ENCODE results near the gene TMEM245. TPM values are rescaled to one million over a fixed set of nuclear protein-coding genes. Genes with fewer than 3 reads are reported as not detected.

Gene TMEM245
- total and polyA plus RNA-seq, 10 of the 15 experiments (the other 5 are each of a cell fraction or from before 2014, with no cell fraction given), result 7.4 to 36.1 (median 19.0) TPM

- no peak overlapping the region for H3K9ac ChIP-seq (ENCODE audit: control insufficient read depth, insufficient read depth, low read length)
- WGBS (ENCODE audit: insufficient coverage, insufficient replicate concordance, low lambda C conversion rate, missing lambda C conversion rate), result 98% methylated on average over 2 of the region's 2 CpGs
- ChIA-PET SMC1A (ENCODE audit: uncharacterized antibody, unreplicated experiment) (no interaction called here), CTCF (interaction anchor here (0.6 to 1.1 kb wide), 3 partner anchors 9 to 745 kb away, joined by 3 to 4 read pairs (median 3); no protein-coding TSS in a partner anchor), POLR2A (no interaction called here), RAD21 (ENCODE audit: unreplicated experiment) (no interaction called here)
- no peak overlapping the region for H3K27ac ChIP-seq (ENCODE audit: control insufficient read depth, insufficient read depth)
- no peak for FAIRE-seq
- no peaks in the 10 kb centered on the region for H3K79me2 ChIP-seq (ENCODE audit: control insufficient read depth, insufficient read depth, low read length)
- TF ChIP-seq, protein P1, sequence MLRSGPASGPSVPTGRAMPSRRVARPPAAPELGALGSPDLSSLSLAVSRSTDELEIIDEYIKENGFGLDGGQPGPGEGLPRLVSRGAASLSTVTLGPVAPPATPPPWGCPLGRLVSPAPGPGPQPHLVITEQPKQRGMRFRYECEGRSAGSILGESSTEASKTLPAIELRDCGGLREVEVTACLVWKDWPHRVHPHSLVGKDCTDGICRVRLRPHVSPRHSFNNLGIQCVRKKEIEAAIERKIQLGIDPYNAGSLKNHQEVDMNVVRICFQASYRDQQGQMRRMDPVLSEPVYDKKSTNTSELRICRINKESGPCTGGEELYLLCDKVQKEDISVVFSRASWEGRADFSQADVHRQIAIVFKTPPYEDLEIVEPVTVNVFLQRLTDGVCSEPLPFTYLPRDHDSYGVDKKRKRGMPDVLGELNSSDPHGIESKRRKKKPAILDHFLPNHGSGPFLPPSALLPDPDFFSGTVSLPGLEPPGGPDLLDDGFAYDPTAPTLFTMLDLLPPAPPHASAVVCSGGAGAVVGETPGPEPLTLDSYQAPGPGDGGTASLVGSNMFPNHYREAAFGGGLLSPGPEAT (IDR thresholded peaks at IDR 0.05; ENCODE audit: low read depth), result no peak
- TF ChIP-seq, protein P2, sequence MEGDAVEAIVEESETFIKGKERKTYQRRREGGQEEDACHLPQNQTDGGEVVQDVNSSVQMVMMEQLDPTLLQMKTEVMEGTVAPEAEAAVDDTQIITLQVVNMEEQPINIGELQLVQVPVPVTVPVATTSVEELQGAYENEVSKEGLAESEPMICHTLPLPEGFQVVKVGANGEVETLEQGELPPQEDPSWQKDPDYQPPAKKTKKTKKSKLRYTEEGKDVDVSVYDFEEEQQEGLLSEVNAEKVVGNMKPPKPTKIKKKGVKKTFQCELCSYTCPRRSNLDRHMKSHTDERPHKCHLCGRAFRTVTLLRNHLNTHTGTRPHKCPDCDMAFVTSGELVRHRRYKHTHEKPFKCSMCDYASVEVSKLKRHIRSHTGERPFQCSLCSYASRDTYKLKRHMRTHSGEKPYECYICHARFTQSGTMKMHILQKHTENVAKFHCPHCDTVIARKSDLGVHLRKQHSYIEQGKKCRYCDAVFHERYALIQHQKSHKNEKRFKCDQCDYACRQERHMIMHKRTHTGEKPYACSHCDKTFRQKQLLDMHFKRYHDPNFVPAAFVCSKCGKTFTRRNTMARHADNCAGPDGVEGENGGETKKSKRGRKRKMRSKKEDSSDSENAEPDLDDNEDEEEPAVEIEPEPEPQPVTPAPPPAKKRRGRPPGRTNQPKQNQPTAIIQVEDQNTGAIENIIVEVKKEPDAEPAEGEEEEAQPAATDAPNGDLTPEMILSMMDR (IDR thresholded peaks at IDR 0.05 in 2 of 3, conservative IDR thresholded peaks at IDR 0.05 in 1 of 3; ENCODE audit: control insufficient read depth in 2 of 3, extremely low read depth in 1 of 3, insufficient read depth in 1 of 3, low read depth in 3 of 3, low read length in 3 of 3), result no peak
- TF ChIP-seq ASH2L (IDR thresholded peaks at IDR 0.05; ENCODE audit: borderline replicate concordance, low read depth) (no peak), MYC (IDR thresholded peaks at IDR 0.05; ENCODE audit: insufficient read depth, insufficient read length, insufficient replicate concordance, low read length, severe bottlenecking) (no peak)
- H3K36me3 ChIP-seq (ENCODE audit: control insufficient read depth in 2 of 2, insufficient read depth in 2 of 2, low read length in 1 of 2), result peaks cover 0 to 12% of the 10 kb centered on the region in 2 experiments; a peak in 2 of 4 replicates
- no peak overlapping the region for H3K4me2 ChIP-seq (ENCODE audit: control insufficient read depth, insufficient read depth)
- no peak for ATAC-seq
- in situ Hi-C loops (cut with MboI) (no loop called here), intact Hi-C loops (cut with micrococcal nuclease; ENCODE audit: unreplicated experiment) (no loop called here)
- no peaks in the 10 kb centered on the region for H3K27me3 ChIP-seq (replicated peaks in 1 of 2; ENCODE audit: control insufficient read depth in 2 of 2, insufficient read depth in 2 of 2, low read length in 1 of 2)
- no peak for DNase-seq (ENCODE audit: low read depth, low spot score)
- no peaks in the 10 kb centered on the region for H3K9me3 ChIP-seq (replicated peaks; ENCODE audit: control insufficient read depth, insufficient read depth, low read length)
- no peaks in the 10 kb centered on the region for H3K4me1 ChIP-seq (ENCODE audit: control insufficient read depth, insufficient read depth, low read length)
- H4K20me1 ChIP-seq (ENCODE audit: control insufficient read depth, insufficient read depth), result no peaks in the 10 kb centered on the region
- no peak overlapping the region for H2AFZ ChIP-seq (ENCODE audit: control insufficient read depth, low read depth, low read length)
- no TSS peak for BruUV-seq (replicated peaks)
- no peak overlapping the region for H3K4me3 ChIP-seq
Measured at GRCh38 chr9:109072821-109073435, 46.8 kb downstream of the TMEM245 start.
